Mesenchymal stem cell (in vitro differentiated cells and primary cell): ENCODE results near the gene RAB26.
"Not testable (repeated sequence)": the region's sequence is repeated elsewhere in the genome, so short reads cannot be mapped to it uniquely, and the experiment has no call there.

ENCODE experiments used
- DNase-seq: peaks from one replicate; pipeline ENCODE4 v3.0.0-alpha.2; 2013
- H2AFZ ChIP-seq: one replicate; pipeline ENCODE4 v1.6.1; 2013; ENCODE audit warnings: low read depth, mild to moderate bottlenecking, control low read depth, inconsistent platforms, low read length, moderate library complexity
- H2AK5ac ChIP-seq: 2 replicates; pipeline ENCODE4 v1.6.1; 2013; ENCODE audit warnings: low read length, moderate library complexity, mild to moderate bottlenecking, inconsistent platforms; ENCODE audit not compliant: severe bottlenecking
- H2BK120ac ChIP-seq: one replicate; pipeline ENCODE4 v1.6.1; 2013; ENCODE audit warnings: low read depth, mild to moderate bottlenecking, inconsistent platforms, low read length, moderate library complexity
- H2BK12ac ChIP-seq, 2 experiments: one replicate each; pipeline ENCODE4 v1.6.1; 2013; ENCODE audit warnings: inconsistent platforms in 2 of 2, low read length in 2 of 2, mild to moderate bottlenecking in 2 of 2, moderate library complexity in 2 of 2, control low read depth in 1 of 2
- H2BK15ac ChIP-seq: one replicate; pipeline ENCODE4 v1.6.1; 2013; ENCODE audit warnings: mild to moderate bottlenecking, low read depth, inconsistent platforms; ENCODE audit not compliant: poor library complexity, severe bottlenecking
- H2BK5ac ChIP-seq: 2 replicates; pipeline ENCODE4 v1.6.1; 2013; ENCODE audit warnings: low read depth, mild to moderate bottlenecking, low read length, control low read depth, inconsistent platforms; ENCODE audit not compliant: poor library complexity, severe bottlenecking
- H3K14ac ChIP-seq, 2 experiments: one replicate each; pipeline ENCODE4 v1.6.1; 2013; ENCODE audit warnings: inconsistent platforms in 2 of 2, low read length in 2 of 2, control low read depth in 1 of 2, mild to moderate bottlenecking in 1 of 2, moderate library complexity in 1 of 2
- H3K18ac ChIP-seq, 2 experiments: one replicate each; pipeline ENCODE4 v1.6.1; 2013; ENCODE audit warnings: inconsistent platforms in 2 of 2, low read length in 2 of 2, control low read depth in 1 of 2, low read depth in 1 of 2, mild to moderate bottlenecking in 1 of 2
- H3K23ac ChIP-seq, 2 experiments: one replicate each; pipeline ENCODE4 v1.6.1; 2013; ENCODE audit warnings: inconsistent platforms in 2 of 2, low read length in 2 of 2, mild to moderate bottlenecking in 2 of 2, moderate library complexity in 2 of 2, control low read depth in 1 of 2
- H3K27ac ChIP-seq: 2 replicates; pipeline ENCODE4 v1.5.1; 2013; ENCODE audit warnings: mild to moderate bottlenecking, moderate library complexity, low read length, control low read depth, inconsistent platforms; ENCODE audit not compliant: poor library complexity, severe bottlenecking
- H3K27me3 ChIP-seq, 2 experiments: 2 replicates each; pipeline versions ENCODE4 v1.6.1 to v1.7.0; 2013; ENCODE audit warnings: low read length in 2 of 2, mild to moderate bottlenecking in 2 of 2, moderate library complexity in 2 of 2, control low read depth in 1 of 2, inconsistent platforms in 1 of 2; ENCODE audit not compliant: control insufficient read depth in 1 of 2, insufficient read depth in 1 of 2
- H3K36me3 ChIP-seq, 2 experiments: 2 replicates each; pipeline versions ENCODE4 v1.6.1 to v1.7.0; 2013; ENCODE audit warnings: low read length in 2 of 2, control low read depth in 1 of 2, inconsistent platforms in 1 of 2, low read depth in 1 of 2, mild to moderate bottlenecking in 1 of 2; ENCODE audit not compliant: insufficient read depth in 2 of 2, control insufficient read depth in 1 of 2
- H3K4ac ChIP-seq, 2 experiments: one replicate each; pipeline ENCODE4 v1.6.1; 2013; ENCODE audit warnings: inconsistent platforms in 2 of 2, low read length in 2 of 2, mild to moderate bottlenecking in 2 of 2, moderate library complexity in 2 of 2, control low read depth in 1 of 2, low read depth in 1 of 2
- H3K4me1 ChIP-seq: 2 replicates; pipeline ENCODE4 v1.6.1; 2013; ENCODE audit warnings: low read depth, low read length, control low read depth; ENCODE audit not compliant: control insufficient read depth, insufficient read depth
- H3K4me2 ChIP-seq: 2 replicates; pipeline ENCODE4 v1.6.1; 2013; ENCODE audit warnings: low read length, mild to moderate bottlenecking, inconsistent platforms; ENCODE audit not compliant: poor library complexity, severe bottlenecking
- H3K4me3 ChIP-seq, 2 experiments: 2 replicates each; pipeline versions ENCODE4 v1.5.1 to v1.7.0; 2013; ENCODE audit warnings: low read length in 2 of 2, mild to moderate bottlenecking in 2 of 2, control low read depth in 1 of 2, low read depth in 1 of 2; ENCODE audit not compliant: insufficient read depth in 1 of 2
- H3K79me1 ChIP-seq: replicated peaks from 2 replicates; pipeline ENCODE4 v1.6.1; 2013; ENCODE audit warnings: mild to moderate bottlenecking, control low read depth, low read length, inconsistent platforms; ENCODE audit not compliant: poor library complexity, severe bottlenecking
- H3K9ac ChIP-seq: 2 replicates; pipeline ENCODE4 v1.7.0; 2013; ENCODE audit warnings: mild to moderate bottlenecking, low read length, moderate library complexity
- H3K9me3 ChIP-seq: 2 replicates; pipeline ENCODE4 v1.7.0; 2013; ENCODE audit warnings: mild to moderate bottlenecking, low read length; ENCODE audit not compliant: control insufficient read depth
- H4K8ac ChIP-seq: one replicate; pipeline ENCODE4 v1.6.1; 2013; ENCODE audit warnings: inconsistent platforms, mild to moderate bottlenecking, low read length, moderate library complexity
- H4K91ac ChIP-seq: one replicate; pipeline ENCODE4 v1.6.1; 2013; ENCODE audit warnings: mild to moderate bottlenecking, low read length, inconsistent platforms
- WGBS: methylation state at CpG from one replicate; pipeline ENCODE4 v1.1.7; 2013; ENCODE audit warnings: mixed read lengths; 5-methylcytosine and 5-hydroxymethylcytosine counted together

RAB26 gene

GRCh38 chr16:2110332-2111008, 38.0 kb upstream of the RAB26 start:
- WGBS, result 97% methylated on average over 41 of the region's 43 CpGs
- H3K4me1 ChIP-seq, H3K4ac ChIP-seq, H2AK5ac ChIP-seq, H2BK120ac ChIP-seq, H2BK5ac ChIP-seq, H2BK12ac ChIP-seq, H2AFZ ChIP-seq, H3K27ac ChIP-seq, H3K14ac ChIP-seq, H4K91ac ChIP-seq, H3K18ac ChIP-seq, H3K9me3 ChIP-seq, H3K9ac ChIP-seq, H3K27me3 ChIP-seq, DNase-seq, H2BK15ac ChIP-seq, H3K4me2 ChIP-seq, H3K4me3 ChIP-seq, H4K8ac ChIP-seq, H3K23ac ChIP-seq: not testable (repeated sequence)
- peaks cover 14% of the 10 kb centered on the region for H3K79me1 ChIP-seq
- H3K36me3 ChIP-seq, result peaks cover 16 to 95% of the 10 kb centered on the region in 2 experiments

GRCh38 chr16:2111009-2111353, 37.4 kb upstream of the RAB26 start:
- not testable (repeated sequence) for H2AFZ ChIP-seq, H3K27ac ChIP-seq, H3K14ac ChIP-seq, H3K4me1 ChIP-seq, H3K18ac ChIP-seq, H2AK5ac ChIP-seq, H2BK12ac ChIP-seq, H3K27me3 ChIP-seq, H4K91ac ChIP-seq, H2BK15ac ChIP-seq, H3K9ac ChIP-seq, H3K4me2 ChIP-seq, H2BK120ac ChIP-seq, H3K4me3 ChIP-seq, H3K9me3 ChIP-seq, DNase-seq, H4K8ac ChIP-seq, H2BK5ac ChIP-seq, H3K23ac ChIP-seq, H3K4ac ChIP-seq
- Histone ChIP-seq H3K36me3 (peaks cover 16 to 95% of the 10 kb centered on the region in 2 experiments), H3K79me1 (peaks cover 14% of the 10 kb centered on the region)
- 96% methylated on average over 33 of the region's 36 CpGs for WGBS

- not testable (repeated sequence) for H3K4me1 ChIP-seq, H2BK5ac ChIP-seq, H4K8ac ChIP-seq, H2BK15ac ChIP-seq, H2BK12ac ChIP-seq, H3K9me3 ChIP-seq, H3K27ac ChIP-seq, H3K4ac ChIP-seq, DNase-seq, H2AFZ ChIP-seq, H3K4me3 ChIP-seq, H3K27me3 ChIP-seq, H2AK5ac ChIP-seq, H3K18ac ChIP-seq, H2BK120ac ChIP-seq, H3K4me2 ChIP-seq, H3K14ac ChIP-seq, H3K9ac ChIP-seq, H3K23ac ChIP-seq, H4K91ac ChIP-seq
- WGBS, result 97% methylated on average over 32 of the region's 65 CpGs
- peaks cover 14% of the 10 kb centered on the region for H3K79me1 ChIP-seq
- peaks cover 16 to 97% of the 10 kb centered on the region in 2 experiments for H3K36me3 ChIP-seq
Observed at GRCh38 chr16:2111412-2112335, 36.8 kb upstream of the RAB26 start.

- not testable (repeated sequence) for H4K8ac ChIP-seq, DNase-seq, H3K4me1 ChIP-seq, H3K14ac ChIP-seq, H2BK120ac ChIP-seq, H2AFZ ChIP-seq, H3K23ac ChIP-seq, H2BK12ac ChIP-seq, H3K4me2 ChIP-seq, H3K9me3 ChIP-seq, H3K27ac ChIP-seq, H4K91ac ChIP-seq, H2AK5ac ChIP-seq, H3K4ac ChIP-seq, H3K18ac ChIP-seq, H2BK15ac ChIP-seq, H3K9ac ChIP-seq, H3K27me3 ChIP-seq, H2BK5ac ChIP-seq, H3K4me3 ChIP-seq
- whole genome bisulfite sequencing, result 93% methylated on average over 19 of the region's 30 CpGs
- peaks cover 14% of the 10 kb centered on the region for H3K79me1 ChIP-seq
- peaks cover 16 to 94% of the 10 kb centered on the region in 2 experiments for H3K36me3 ChIP-seq
Observed at GRCh38 chr16:2112539-2113106, 35.8 kb upstream of the RAB26 start.
